HepG2 (cell line): ENCODE data around the gene CES2. TPM values are rescaled to one million over a fixed set of nuclear protein-coding genes. Genes with fewer than 3 reads are reported as not detected.
A peak's percentile ranks its signal among the peaks of the same experiment; 100 is the strongest.

Experiments
- ATAC-seq: fragments of 200-7000 bp; cut with Tn5 transposase; 3 replicates; pipeline ENCODE4 v1.9.1; 2020; ENCODE audit warnings: mild to moderate bottlenecking, moderate library complexity
- BruUV-seq: library from RNA; stranded (reverse); fragments of 400-500 nt; replicated peaks from 2 replicates; lab custom pipeline; 2021; lab: Mats Ljungman, UMichigan
- CTCF ChIA-PET: fragments of 300-600 bp; formaldehyde crosslinking; extraction: SDS; loops from one replicate; lab custom pipeline; 2021; ENCODE audit warnings: low total read pairs, inconsistent platforms, low intra/inter-chr PET ratio; lab: Yijun Ruan, JAX
- POLR2A ChIA-PET: fragments of 350-600 bp; sonication (Branson Sonifier 250); formaldehyde crosslinking; loops from one replicate; lab custom pipeline; 2020; ENCODE audit warnings: antibody characterized with exemption, inconsistent platforms; lab: Yijun Ruan, JAX
- DNase-seq: peaks from one replicate; pipeline ENCODE4 v3.0.0-alpha.2; 2015; ENCODE audit warnings: low spot score
- FAIRE-seq: peaks from 3 replicates; lab custom pipeline; 2011; peaks lifted over from hg19 to GRCh38; lab: Jason Lieb, UNC
- H2AFZ ChIP-seq: one replicate; pipeline ENCODE4 v1.6.1; 2011; ENCODE audit warnings: low read length, inconsistent platforms
- H3K27ac ChIP-seq: fragments of 300-600 bp; 3 replicates; pipeline ENCODE4 v1.8.0; 2011; ENCODE audit warnings: mixed run types, mild to moderate bottlenecking, mixed read lengths, low read length, inconsistent platforms; ENCODE audit not compliant: insufficient read depth; ENCODE audit errors: extremely low read length
- H3K27me3 ChIP-seq, 2 experiments: fragments of 200-600 bp in 1 of 2; 2 replicates in 1 of 2; 3 replicates in 1 of 2; pipeline versions ENCODE4 v1.6.0 to v1.8.0; 2011; ENCODE audit warnings: low read length in 2 of 2, mild to moderate bottlenecking in 2 of 2, moderate library complexity in 2 of 2, inconsistent platforms in 1 of 2; ENCODE audit not compliant: insufficient read depth in 2 of 2, control insufficient read depth in 1 of 2
- H3K36me3 ChIP-seq, 2 experiments: fragments of 200-600 bp in 1 of 2; replicated peaks in 1 of 2; 2 replicates in 1 of 2; 3 replicates in 1 of 2; pipeline versions ENCODE4 v1.5.1 to v1.8.0; 2011; ENCODE audit warnings: low read length in 2 of 2, inconsistent platforms in 1 of 2; ENCODE audit not compliant: insufficient read depth in 2 of 2, control insufficient read depth in 1 of 2
- H3K4me1 ChIP-seq: 2 replicates; pipeline ENCODE4 v1.5.1; 2012; ENCODE audit warnings: low read length, inconsistent platforms; ENCODE audit not compliant: insufficient read depth
- H3K4me2 ChIP-seq: 2 replicates; pipeline ENCODE4 v1.6.0; 2011; ENCODE audit warnings: low read depth, low read length, inconsistent platforms
- H3K4me3 ChIP-seq, 3 experiments: fragments of 200-600 bp in 1 of 3; sonication (generic), shearing (Covaris generic) in 1 of 3; replicated peaks in 1 of 3; 2 replicates each; pipeline ENCODE4 v1.5.1; 2011 to 2016; ENCODE audit warnings: low read length in 3 of 3, inconsistent platforms in 2 of 3, low read depth in 2 of 3, mild to moderate bottlenecking in 2 of 3, control low read depth in 1 of 3, mixed read lengths in 1 of 3; ENCODE audit not compliant: insufficient read depth in 1 of 3
- H3K79me2 ChIP-seq: one replicate; pipeline ENCODE4 v1.6.1; 2011; ENCODE audit warnings: low read length, inconsistent platforms; ENCODE audit not compliant: insufficient read depth
- H3K9ac ChIP-seq: 2 replicates; pipeline ENCODE4 v1.6.0; 2011; ENCODE audit warnings: mild to moderate bottlenecking, low read depth, low read length, inconsistent platforms; ENCODE audit not compliant: insufficient read depth
- H3K9me3 ChIP-seq: 2 replicates; pipeline ENCODE4 v1.5.1; 2012; ENCODE audit warnings: mild to moderate bottlenecking, low read length
- H4K20me1 ChIP-seq: 2 replicates; pipeline ENCODE4 v1.6.0; 2011; ENCODE audit warnings: inconsistent platforms, mild to moderate bottlenecking, low read length, moderate library complexity; ENCODE audit not compliant: insufficient read depth
- ASH2L ChIP-seq: fragments of 300-600, 200-600 bp; sonication (generic); IDR thresholded peaks from 2 replicates; pipeline ENCODE4 v1.7.0; 2017; ENCODE audit warnings: low read depth, mild to moderate bottlenecking, moderate library complexity, mixed read lengths, low read length; ENCODE audit not compliant: insufficient read length
- ATM ChIP-seq: fragments of 450-650 bp; IDR thresholded peaks from 2 replicates; pipeline ENCODE4 v1.7.1; 2017; ENCODE audit warnings: mild to moderate bottlenecking, borderline replicate concordance
- CBX1 ChIP-seq: IDR thresholded peaks from one replicate; pipeline ENCODE4 v1.6.1; 2016; ENCODE audit warnings: antibody characterized with exemption, low read depth
- FOXK2 ChIP-seq: fragments of 450-650 bp; IDR thresholded peaks from 2 replicates; pipeline ENCODE4 v1.6.1; 2016
- GABPA ChIP-seq, 2 experiments: IDR thresholded peaks; 2 replicates each; pipeline ENCODE4 v1.6.1; 2011 to 2016; ENCODE audit warnings: low read depth in 2 of 2, low read length in 1 of 2, missing biosample characterization in 1 of 2, missing genetic modification characterization in 1 of 2
- NRL ChIP-seq: sonication (generic); formaldehyde crosslinking; IDR thresholded peaks from 2 replicates; pipeline ENCODE4 v1.5.0; 2020; ENCODE audit warnings: missing genetic modification reagents, mild to moderate bottlenecking, moderate library complexity, borderline replicate concordance
- PRDM10 ChIP-seq: sonication (generic); formaldehyde crosslinking; IDR thresholded peaks from 2 replicates; pipeline ENCODE4 v1.4.0; 2020; ENCODE audit warnings: low read depth, missing genetic modification reagents
- RXRB ChIP-seq: IDR thresholded peaks from 2 replicates; pipeline ENCODE4 v1.6.1; 2016; ENCODE audit warnings: borderline replicate concordance, missing genetic modification reagents, missing compliant biosample characterization
- TEAD3 ChIP-seq: optimal IDR thresholded peaks from 2 replicates; pipeline ENCODE3; 2016; ENCODE audit warnings: borderline replicate concordance
- ZNF777 ChIP-seq: sonication (generic); formaldehyde crosslinking; IDR thresholded peaks from 2 replicates; pipeline ENCODE4 v1.4.0; 2020; ENCODE audit warnings: missing genetic modification reagents
- ZNF792 ChIP-seq: IDR thresholded peaks from 2 replicates; pipeline ENCODE4 v1.6.1; 2016
- ZSCAN29 ChIP-seq: sonication (generic); formaldehyde crosslinking; conservative IDR thresholded peaks from 2 replicates; pipeline ENCODE4 v1.4.0; 2020; ENCODE audit warnings: mild to moderate bottlenecking, missing genetic modification reagents
- WGBS: methylation state at CpG from one replicate; pipeline ENCODE4 v1.1.6; 2017; ENCODE audit warnings: low lambda C conversion rate; 5-methylcytosine and 5-hydroxymethylcytosine counted together
- in situ Hi-C: cut with HindIII; loops from 2 replicates; pipeline ENCODE4 v1.10.0; 2017; ENCODE audit warnings: low pct_unique_long_range_greater_than_20kb; ENCODE audit not compliant: extremely low pct_ligation_motif_present
- intact Hi-C: fragments of 100-400 bp; cut with micrococcal nuclease; formaldehyde crosslinking; loops from one replicate; pipeline ENCODE4 v1.10.0; 2022; ENCODE audit not compliant: unreplicated experiment
- polyA plus RNA-seq, 8 experiments: library from polyadenylated mRNA; depleted of rRNA in 3 of 8; stranded (reverse) in 7 of 8; unstranded in 1 of 8; fragments of >200 nt; fragmentation: Illumina TruSeq in 4 of 8; extraction: Trizol in 4 of 8; gene quantifications; 2 replicates each; pipeline versions ENCODE4 v1.2.1 to v1.2.3, GENCODE V29; 2011 to 2016; ENCODE audit warnings: low read depth in 4 of 8, missing spikeins in 1 of 8, mixed read lengths in 1 of 8; ENCODE audit not compliant: insufficient read depth in 1 of 8
- total RNA-seq, 5 experiments: library from RNA; depleted of rRNA; stranded (reverse); fragments of >200 nt; fragmentation: Illumina TruSeq; extraction: Trizol; gene quantifications; 2 replicates each; pipeline ENCODE4 v1.2.3, GENCODE V29; 2016; ENCODE audit warnings: low read depth in 1 of 5
- TF ChIP-seq, protein P1 (sequence below): sonication (generic); formaldehyde crosslinking; IDR thresholded peaks from 2 replicates; pipeline ENCODE4 v1.4.0; 2020; ENCODE audit warnings: missing genetic modification reagents, low read depth, mild to moderate bottlenecking, borderline replicate concordance

Gene CES2
- total and polyA plus RNA-seq, 2 of the 13 experiments (the other 11 are each of a cell fraction or from before 2014, with no cell fraction given): 50.6 to 63.8 TPM

GRCh38 chr16:66926961-66927436, 8.3 kb upstream of the CES2 start:
- H3K4me2 ChIP-seq: 0 out of 2 replicates have a peak overlapping the region, but pooled peaks have one; percentile 4
- TF ChIP-seq CBX1: no peak
- TF ChIP-seq PRDM10 (CRISPR knock-in tag): no peak
- peak; percentile 18 for TF ChIP-seq ZNF777 (CRISPR knock-in tag)
- TF ChIP-seq ZNF792 (CRISPR knock-in tag): no peak
- TF ChIP-seq NRL (CRISPR knock-in tag): 0 out of 2 replicates have a peak, but pooled peaks have one; percentile 38
- no peak for TF ChIP-seq RXRB (CRISPR knock-in tag)
- no peak for TF ChIP-seq FOXK2
- peak; percentile 54 for TF ChIP-seq ASH2L
- no peak for TF ChIP-seq ATM
- TF ChIP-seq, protein P1, sequence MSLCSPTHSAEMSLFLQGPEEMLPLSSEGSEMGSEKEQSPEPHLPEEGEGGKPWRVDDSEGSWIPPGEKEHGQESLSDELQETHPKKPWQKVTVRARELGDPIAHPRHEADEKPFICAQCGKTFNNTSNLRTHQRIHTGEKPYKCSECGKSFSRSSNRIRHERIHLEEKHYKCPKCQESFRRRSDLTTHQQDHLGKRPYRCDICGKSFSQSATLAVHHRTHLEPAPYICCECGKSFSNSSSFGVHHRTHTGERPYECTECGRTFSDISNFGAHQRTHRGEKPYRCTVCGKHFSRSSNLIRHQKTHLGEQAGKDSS (CRISPR knock-in tag): no peak
- TF ChIP-seq TEAD3 (CRISPR knock-in tag): peak; percentile 43
- no peak for TF ChIP-seq ZSCAN29 (CRISPR knock-in tag)
- no peak for TF ChIP-seq GABPA (IDR thresholded peaks at IDR 0.05; ENCODE audit: low read depth, low read length)
- no peak for TF ChIP-seq GABPA (CRISPR knock-in tag; IDR thresholded peaks at IDR 0.05; ENCODE audit: low read depth)

More at GRCh38 chr16:66926961-66927436, 8.3 kb upstream of the CES2 start:
- Histone ChIP-seq H3K27me3 (peaks cover 5 to 18% of the 10 kb centered on the region in 2 experiments; a peak in 4 of 5 replicates), H3K9me3 (no peaks in the 10 kb centered on the region), H3K27ac (no peak overlapping the region), H3K36me3 (no peaks in the 10 kb centered on the region; a peak in 1 of 5 replicates), H3K4me1 (peaks cover 54% of the 10 kb centered on the region), H4K20me1 (no peaks in the 10 kb centered on the region), H2AFZ (no peak overlapping the region), H3K4me3 (no peak overlapping the region), H3K9ac (0 out of 2 replicates have a peak overlapping the region, but pooled peaks have one; percentile 9), H3K79me2 (no peaks in the 10 kb centered on the region)
- no TSS peak for BruUV-seq
- ChIA-PET CTCF (interaction anchor here (2.9 kb wide), 1 partner anchor 32 kb away, joined by 28 read pairs; no protein-coding TSS in a partner anchor), POLR2A (interaction anchor here (3.7 to 3.8 kb wide), 2 partner anchors 22 to 26 kb away, joined by 16 to 23 read pairs; no protein-coding TSS in a partner anchor)
- DNase-seq (peak; percentile 68), FAIRE-seq (no peak), ATAC-seq (peak; percentile 31)
- in situ Hi-C loops (no loop called here), intact Hi-C loops (no loop called here)
- WGBS: 24% methylated on average over 2 of the region's 3 CpGs
